Muscle of leg (tissue), 11 donors: Measurements from ENCODE around the gene UBXN2A. TPM values are rescaled to one million over a fixed set of nuclear protein-coding genes. Genes with fewer than 3 reads are reported as not detected.

Experiments
- DNase-seq: peaks from one replicate; pipeline ENCODE4 v3.0.0; 2013
- H3K27ac ChIP-seq: one replicate; pipeline ENCODE4 v1.5.1; 2013; ENCODE audit warnings: mild to moderate bottlenecking, low read length, control low read depth
- H3K27me3 ChIP-seq: one replicate; pipeline ENCODE4 v1.6.1; 2013; ENCODE audit warnings: low read length; ENCODE audit not compliant: control insufficient read depth, insufficient read depth
- H3K36me3 ChIP-seq: one replicate; pipeline ENCODE4 v1.6.1; 2013; ENCODE audit warnings: low read length; ENCODE audit not compliant: control insufficient read depth, insufficient read depth
- H3K4me1 ChIP-seq: one replicate; pipeline ENCODE4 v1.6.1; 2013; ENCODE audit warnings: low read length; ENCODE audit not compliant: control insufficient read depth, insufficient read depth
- H3K4me3 ChIP-seq: one replicate; pipeline ENCODE4 v1.5.1; 2013; ENCODE audit warnings: low read length, control low read depth
- H3K9me3 ChIP-seq: replicated peaks from 2 replicates; pipeline ENCODE4 v1.6.1; 2013; ENCODE audit warnings: low read depth, low read length; ENCODE audit not compliant: control insufficient read depth
- WGBS: methylation state at CpG from one replicate; pipeline ENCODE4 v1.1.5; 2013; ENCODE audit warnings: missing lambda C conversion rate; ENCODE audit not compliant: insufficient coverage; 5-methylcytosine and 5-hydroxymethylcytosine counted together
- polyA plus RNA-seq, 8 donors: library from polyadenylated mRNA; unstranded; fragments of 120-200 nt; gene quantifications; one replicate each; pipeline versions ENCODE4 v1.2.1 to v1.2.3, GENCODE V29; 2013; ENCODE audit warnings: inconsistent platforms in 1 of 8, low replicate concordance in 1 of 8; ENCODE audit not compliant: insufficient read length in 8 of 8, insufficient read depth in 1 of 8
- total RNA-seq: library from RNA; stranded (reverse); fragments of 120-200 nt; gene quantifications from one replicate; pipeline ENCODE4 v1.2.4, GENCODE V29; 2013

UBXN2A gene
- total and polyA plus RNA-seq, 9 donors: 13.8 to 23.9 (median 19.0) TPM

DNA sequence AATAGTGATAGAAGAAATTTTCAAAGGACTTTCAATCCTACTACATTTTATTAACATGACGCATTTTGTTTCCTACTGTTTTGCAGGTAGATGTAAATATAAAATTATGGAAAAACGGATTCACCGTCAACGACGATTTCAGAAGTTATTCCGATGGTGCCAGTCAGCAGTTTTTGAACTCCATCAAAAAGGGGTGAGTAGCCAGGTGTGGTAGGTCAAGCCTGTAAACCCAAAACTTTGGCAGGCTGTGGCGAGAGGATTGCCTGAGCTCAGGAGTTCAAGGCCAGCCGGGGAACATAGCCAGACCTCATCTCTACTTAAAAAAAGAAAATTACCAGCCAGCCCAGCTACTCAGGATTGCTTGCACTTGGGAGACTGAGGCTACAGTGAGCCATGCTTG lies 36.6 kb downstream of the UBXN2A start:
- WGBS: 95% methylated on average over 5 of the region's 8 CpGs
- no peak for DNase-seq
- H3K4me3 ChIP-seq: no peak overlapping the region
- no peaks in the 10 kb centered on the region for H3K27me3 ChIP-seq
- H3K4me1 ChIP-seq: no peaks in the 10 kb centered on the region
- peaks cover 28% of the 10 kb centered on the region for H3K36me3 ChIP-seq
- H3K9me3 ChIP-seq: no peaks in the 10 kb centered on the region
- H3K27ac ChIP-seq: no peak overlapping the region

DNA sequence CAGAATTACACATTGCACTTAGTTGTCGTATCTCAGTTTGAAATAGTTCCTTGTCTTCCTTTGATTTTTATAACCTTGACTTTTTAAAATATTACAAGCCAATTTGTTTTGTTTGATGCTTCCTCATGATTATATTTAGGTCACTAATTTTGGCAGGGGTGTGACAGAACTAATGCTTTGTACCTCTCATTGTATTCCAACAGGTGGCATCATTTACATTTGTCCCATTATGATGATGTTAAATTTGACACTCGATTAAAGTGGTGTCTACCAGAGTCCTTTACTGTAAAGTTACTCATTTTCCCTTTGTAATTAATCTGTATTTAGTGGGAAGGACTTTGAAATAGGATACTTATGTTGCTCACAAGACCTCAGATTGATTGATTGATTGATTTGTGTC lies 48.1 kb downstream of the UBXN2A start:
- peaks cover 22% of the 10 kb centered on the region for H3K36me3 ChIP-seq
- WGBS: no CpG with 5 or more reads among the region's 2 CpGs
- no peaks in the 10 kb centered on the region for H3K27me3 ChIP-seq
- DNase-seq: peak; percentile 14
- H3K27ac ChIP-seq: no peak overlapping the region
- no peaks in the 10 kb centered on the region for H3K9me3 ChIP-seq
- no peak overlapping the region for H3K4me3 ChIP-seq
- H3K4me1 ChIP-seq: no peaks in the 10 kb centered on the region

DNA sequence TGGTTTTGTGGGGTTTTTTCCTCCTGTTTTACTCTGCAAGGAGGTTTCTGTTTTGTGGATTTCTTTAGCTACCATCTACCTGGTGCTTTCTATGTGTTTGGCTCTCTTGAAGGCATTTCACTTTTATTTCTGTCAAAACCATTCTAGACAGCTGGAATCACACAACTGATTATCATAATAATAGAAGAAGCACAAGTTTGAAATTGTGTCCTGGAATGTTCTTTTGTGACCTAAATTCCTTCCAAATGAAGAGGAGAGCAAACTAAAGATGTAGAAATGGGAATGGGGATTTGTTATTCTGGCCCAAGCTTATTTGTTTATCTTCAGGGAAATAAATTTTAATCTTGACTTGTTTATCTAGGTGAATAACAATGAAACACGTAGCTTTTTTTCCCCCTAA lies 52.7 kb downstream of the UBXN2A start:
- no peaks in the 10 kb centered on the region for H3K9me3 ChIP-seq
- no peak for DNase-seq
- H3K36me3 ChIP-seq: peaks cover 7% of the 10 kb centered on the region
- no peak overlapping the region for H3K27ac ChIP-seq
- H3K27me3 ChIP-seq: no peaks in the 10 kb centered on the region
- H3K4me1 ChIP-seq: no peaks in the 10 kb centered on the region
- H3K4me3 ChIP-seq: no peak overlapping the region
- no CpG with 5 or more reads among the region's 1 CpG for WGBS

DNA sequence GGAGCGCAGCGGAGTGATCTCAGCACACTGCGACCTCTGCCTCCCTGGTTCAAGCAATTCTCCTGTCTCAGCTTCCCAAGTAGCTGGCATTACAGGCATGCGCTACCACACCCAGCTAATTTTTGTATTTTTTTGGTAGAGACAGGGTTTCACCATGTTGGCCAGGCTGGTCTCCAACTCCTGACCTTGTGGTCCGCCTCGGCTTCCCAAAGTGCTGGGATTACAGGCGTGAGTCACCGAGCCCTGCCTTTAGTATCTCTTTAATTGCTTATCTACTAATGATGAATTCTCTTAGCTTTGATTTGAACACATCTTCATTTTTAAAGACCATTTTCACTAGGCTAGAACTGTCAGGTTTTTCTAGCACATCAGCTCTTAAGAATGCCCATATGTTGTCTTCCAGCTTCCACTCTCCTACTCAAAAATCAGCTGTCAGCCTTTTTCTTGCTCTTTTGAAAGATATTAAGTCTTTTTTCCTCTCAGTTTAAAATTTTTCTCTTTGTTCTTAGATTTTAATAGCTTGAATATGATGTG lies 53.5 kb downstream of the UBXN2A start:
- H3K27ac ChIP-seq: no peak overlapping the region
- DNase-seq: no peak
- 100% methylated on average over 2 of the region's 8 CpGs for WGBS
- peaks cover 6% of the 10 kb centered on the region for H3K36me3 ChIP-seq
- H3K4me3 ChIP-seq: no peak overlapping the region
- H3K27me3 ChIP-seq: no peaks in the 10 kb centered on the region
- H3K4me1 ChIP-seq: no peaks in the 10 kb centered on the region
- H3K9me3 ChIP-seq: no peaks in the 10 kb centered on the region

DNA sequence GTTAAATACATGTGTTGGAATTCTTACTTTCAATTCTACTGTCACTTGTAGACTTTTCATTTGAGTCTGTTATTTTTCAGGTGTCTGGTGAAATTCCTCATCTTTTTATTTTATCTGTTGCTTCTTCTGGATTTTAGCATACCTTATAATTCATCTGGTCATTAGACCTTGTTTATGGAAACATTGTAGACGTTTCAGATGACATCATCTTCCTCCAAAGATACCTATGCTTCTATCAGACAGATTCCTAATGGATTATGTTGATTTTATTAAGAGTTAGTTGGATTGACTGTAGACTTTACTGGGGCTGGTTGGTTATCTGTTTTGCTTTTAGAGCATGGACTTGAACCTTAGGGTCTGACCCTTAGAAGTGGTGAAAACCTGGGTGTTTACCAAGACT lies 54.3 kb downstream of the UBXN2A start:
- Histone ChIP-seq H3K9me3 (no peaks in the 10 kb centered on the region), H3K4me1 (no peaks in the 10 kb centered on the region), H3K27ac (no peak overlapping the region), H3K4me3 (no peak overlapping the region), H3K27me3 (no peaks in the 10 kb centered on the region), H3K36me3 (peaks cover 4% of the 10 kb centered on the region)
- WGBS: no CpG with 5 or more reads among the region's 1 CpG
- DNase-seq: no peak

DNA sequence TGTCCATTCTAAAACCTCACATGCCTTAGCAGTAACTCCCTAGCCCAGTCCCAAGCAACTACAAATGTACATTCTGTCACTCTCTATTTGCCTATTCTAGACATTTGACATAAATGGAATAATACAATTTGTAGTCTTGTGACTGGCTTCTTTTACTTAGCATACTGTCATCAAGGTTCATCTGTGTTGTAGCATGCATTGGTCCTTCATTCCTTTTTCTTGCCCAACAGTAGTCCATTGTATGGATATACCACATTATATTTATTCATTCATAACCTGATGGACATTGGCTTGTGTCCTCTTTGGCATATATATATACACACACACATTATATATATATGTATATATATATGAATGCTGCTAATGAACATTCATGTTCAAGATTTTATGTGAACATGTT lies 67.4 kb downstream of the UBXN2A start:
- H3K27me3 ChIP-seq: peaks cover 33% of the 10 kb centered on the region
- no peaks in the 10 kb centered on the region for H3K36me3 ChIP-seq
- peaks cover 12% of the 10 kb centered on the region for H3K4me1 ChIP-seq
- no peaks in the 10 kb centered on the region for H3K9me3 ChIP-seq
- no peak for DNase-seq
- H3K4me3 ChIP-seq: no peak overlapping the region
- no peak overlapping the region for H3K27ac ChIP-seq

DNA sequence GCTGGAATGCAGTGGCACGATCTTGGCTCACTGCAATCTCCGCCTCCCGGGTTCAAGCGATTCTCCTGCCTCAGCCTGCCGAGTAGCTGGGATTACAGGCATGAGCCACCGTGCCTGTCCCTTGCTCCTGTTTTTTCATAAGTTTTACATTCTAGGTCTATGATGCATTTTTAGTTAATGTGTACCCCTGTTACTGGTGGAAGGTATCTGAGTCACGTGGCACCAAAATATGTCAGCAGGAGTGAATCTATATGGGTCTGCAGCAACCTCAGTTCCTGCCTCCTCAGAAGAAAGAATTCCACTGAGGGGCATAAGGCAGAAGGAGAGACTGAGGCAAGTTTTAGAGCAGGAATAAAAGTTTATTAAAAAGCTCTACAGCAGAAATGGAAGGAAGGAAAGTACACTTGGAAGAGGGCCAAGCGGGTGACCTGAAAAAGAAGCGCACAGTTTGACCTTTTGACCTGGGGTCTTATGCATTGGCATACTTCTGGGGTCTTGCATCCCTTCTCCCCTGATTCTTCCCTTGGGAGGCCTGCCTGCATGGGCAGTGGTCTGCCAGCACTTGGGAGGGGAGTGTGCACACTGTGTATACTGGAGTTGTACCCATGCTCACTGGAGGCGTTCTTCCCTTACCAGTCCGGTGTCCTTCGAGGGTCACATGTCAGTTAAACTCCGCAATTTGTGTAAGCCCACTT lies 68.6 kb downstream of the UBXN2A start:
- no peak for DNase-seq
- no peak overlapping the region for H3K27ac ChIP-seq
- H3K36me3 ChIP-seq: no peaks in the 10 kb centered on the region
- H3K4me1 ChIP-seq: peaks cover 12% of the 10 kb centered on the region
- H3K9me3 ChIP-seq: no peaks in the 10 kb centered on the region
- 88% methylated on average over 4 of the region's 13 CpGs for WGBS
- H3K27me3 ChIP-seq: peaks cover 33% of the 10 kb centered on the region
- H3K4me3 ChIP-seq: no peak overlapping the region

DNA sequence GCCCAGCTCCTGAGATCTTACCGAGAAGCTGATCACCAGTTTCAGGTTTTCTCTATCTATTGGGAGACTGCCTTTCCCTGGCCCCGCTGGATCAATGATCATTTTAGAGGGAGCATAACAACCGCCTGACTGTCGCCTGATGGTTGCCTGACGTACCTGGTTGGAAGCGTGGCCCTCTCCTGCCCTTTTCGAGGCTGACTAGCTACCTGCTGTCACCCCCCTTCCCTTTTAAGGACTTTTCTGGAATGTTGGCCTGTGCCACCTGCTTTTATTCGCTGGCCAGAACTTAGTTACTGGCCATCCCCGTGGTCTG lies 69.1 kb downstream of the UBXN2A start:
- Histone ChIP-seq H3K27me3 (peaks cover 33% of the 10 kb centered on the region), H3K9me3 (no peaks in the 10 kb centered on the region), H3K36me3 (no peaks in the 10 kb centered on the region), H3K27ac (no peak overlapping the region), H3K4me3 (peak overlapping the region; percentile 47), H3K4me1 (peaks cover 12% of the 10 kb centered on the region)
- DNase-seq: no peak
- WGBS: 63% methylated on average over 8 of the region's 9 CpGs

DNA sequence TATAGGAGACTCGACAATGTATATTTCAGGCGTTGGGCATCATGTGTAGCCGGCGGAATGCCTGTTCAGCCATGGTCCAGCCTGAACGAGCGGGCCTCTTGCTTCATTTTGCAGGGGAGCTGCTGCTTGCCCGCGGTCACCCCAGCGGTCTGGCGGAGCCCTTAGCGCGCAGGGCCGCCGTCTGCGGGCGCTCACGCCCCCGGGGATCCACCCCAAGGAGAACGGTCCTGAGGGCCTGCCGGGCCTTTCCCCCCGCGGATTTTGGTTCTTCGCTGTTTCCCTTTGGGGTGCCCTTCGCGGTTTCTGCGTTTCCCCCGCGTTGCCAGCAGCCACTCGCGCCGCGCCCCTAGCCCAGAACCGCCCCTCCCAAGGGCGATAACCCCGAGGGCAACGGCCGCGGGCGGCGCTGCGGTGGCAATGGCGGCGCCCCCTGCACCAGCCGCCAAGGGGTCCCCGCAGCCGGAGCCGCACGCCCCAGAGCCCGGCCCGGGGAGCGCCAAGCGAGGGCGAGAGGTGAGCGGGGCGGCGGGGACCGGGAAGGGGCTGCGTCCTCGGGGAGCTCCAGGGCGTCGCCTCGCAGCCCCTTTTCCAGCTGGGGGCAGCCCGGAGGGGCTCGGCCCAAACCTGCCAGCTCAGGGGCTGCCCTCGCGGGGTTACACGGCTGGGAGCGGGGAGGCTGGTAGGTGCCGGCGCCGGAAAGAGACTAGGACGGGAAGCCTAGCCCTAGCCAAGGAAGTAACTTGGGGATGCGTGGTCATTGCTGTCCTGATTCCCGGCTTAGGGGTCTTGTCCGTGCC lies 69.6 kb downstream of the UBXN2A start, which contains the start of gene MFSD2B:
MFSD2B (plus strand) TSS at position 406 of the 797 bp plus-strand sequence; CDS start at position 418, 12 bp downstream.
- no peaks in the 10 kb centered on the region for H3K36me3 ChIP-seq
- WGBS: 2% methylated on average over 72 of the region's 75 CpGs
- peak within 1 kb of the TSS; percentile 47 for H3K4me3 ChIP-seq
- H3K9me3 ChIP-seq: no peaks in the 10 kb centered on the region
- no peak for DNase-seq
- peaks cover 33% of the 10 kb centered on the region for H3K27me3 ChIP-seq
- peaks cover 12% of the 10 kb centered on the region for H3K4me1 ChIP-seq
- H3K27ac ChIP-seq: no peak within 1 kb of the TSS

DNA sequence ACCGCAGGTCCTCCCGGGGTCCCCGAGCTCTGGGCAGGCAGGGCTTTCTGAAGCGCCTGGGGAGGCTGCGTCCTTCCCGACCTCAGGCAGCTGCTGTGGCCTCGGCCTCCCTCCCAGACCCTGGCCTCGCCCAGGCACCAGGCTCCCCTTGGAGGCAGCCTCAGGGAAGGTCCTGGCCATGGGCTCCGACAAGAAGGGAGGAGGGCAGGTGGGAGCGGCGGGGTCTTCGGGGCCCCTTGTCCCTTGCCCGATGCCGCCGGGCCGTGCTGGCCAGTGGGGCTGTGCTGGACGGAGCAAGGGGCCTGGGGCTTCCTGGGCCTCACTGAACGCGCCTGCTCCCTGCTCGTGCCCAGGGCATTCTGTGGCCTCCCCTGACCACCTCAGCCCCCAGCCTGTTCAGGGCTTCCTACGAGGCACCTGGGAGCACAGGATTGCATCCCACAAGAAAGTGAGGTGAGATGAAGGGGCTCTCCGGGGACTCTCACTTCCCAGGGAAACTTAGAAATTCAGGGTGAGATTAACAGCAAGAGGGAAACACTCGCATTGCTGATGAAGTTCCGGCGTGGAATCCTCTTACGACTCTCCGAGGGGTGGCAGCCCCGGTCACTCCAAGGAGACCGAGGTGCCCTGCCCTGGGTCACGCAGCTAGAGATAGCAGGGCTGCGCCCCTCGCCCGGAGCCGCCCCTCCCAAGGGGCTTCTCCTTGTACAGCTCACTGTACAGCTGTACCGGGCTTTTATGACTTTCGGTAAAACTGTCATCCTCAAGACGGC lies 70.4 kb downstream of the UBXN2A start:
- Histone ChIP-seq H3K36me3 (no peaks in the 10 kb centered on the region), H3K9me3 (no peaks in the 10 kb centered on the region), H3K27me3 (peaks cover 33% of the 10 kb centered on the region), H3K27ac (no peak overlapping the region), H3K4me1 (peaks cover 12% of the 10 kb centered on the region), H3K4me3 (peak overlapping the region; percentile 47)
- DNase-seq: no peak
- 29% methylated on average over 30 of the region's 37 CpGs for WGBS
